Lung microvascular endothelial cell (primary cell): ENCODE results near the gene LIG3. TPM values are rescaled to one million over a fixed set of nuclear protein-coding genes. Genes with fewer than 3 reads are reported as not detected.
"Not testable (repeated sequence)": the region's sequence is repeated elsewhere in the genome, so short reads cannot be mapped to it uniquely, and the experiment has no call there.

ENCODE experiments used
- DNase-seq, 2 donors: peaks; one replicate each; pipeline versions ENCODE4 v3.0.0 to v3.0.0-alpha.2; 2010; ENCODE audit warnings: low read depth in 2 of 2
- total RNA-seq: library from RNA; depleted of rRNA; stranded (reverse); fragments of >200 nt; gene quantifications from 2 replicates; pipeline ENCODE4 v1.2.1, GENCODE V29; 2014

Gene LIG3
- total RNA-seq, 1 donor from 2014 or later = 17.3 TPM

DNA sequence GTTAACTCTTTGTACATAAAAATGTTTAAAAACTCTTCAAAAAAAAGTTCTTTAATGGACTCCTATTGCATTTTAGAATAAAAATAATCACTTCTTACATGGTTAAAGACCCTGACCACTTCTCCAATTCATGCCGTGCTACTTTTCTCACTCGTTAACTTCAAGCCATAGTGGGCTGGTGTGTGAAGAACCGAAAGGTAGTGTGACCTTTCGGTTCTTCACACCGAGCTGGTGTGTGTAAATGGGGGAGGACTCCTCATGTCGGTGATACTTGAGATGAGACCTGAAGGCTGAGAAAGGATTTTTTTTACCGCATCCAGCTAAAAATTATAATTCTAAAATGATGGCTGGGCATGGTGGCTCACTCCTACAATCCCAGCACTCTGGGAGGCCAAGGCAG is 61.1 kb downstream of the LIG3 start:
- no peak for DNase-seq

DNA sequence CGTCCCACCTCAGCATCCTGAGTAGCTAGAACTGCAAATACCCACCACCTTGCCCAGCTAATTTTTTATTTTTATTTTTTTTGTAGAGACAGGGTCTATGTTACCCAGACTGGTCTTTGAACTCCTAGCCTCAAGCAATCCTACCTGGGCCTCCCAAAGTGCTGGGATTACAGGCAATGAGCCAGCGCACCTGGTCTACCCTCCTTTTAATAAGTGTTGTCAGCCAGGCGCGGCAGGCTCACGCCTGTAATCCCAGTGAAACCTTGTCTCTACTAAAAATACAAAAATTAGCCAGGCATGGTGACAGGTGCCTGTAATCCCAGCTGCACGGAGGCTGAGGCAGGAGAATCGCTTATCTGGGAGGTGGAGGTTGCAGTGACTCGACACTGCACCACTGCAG is 63.9 kb downstream of the LIG3 start:
- no peak for DNase-seq

DNA sequence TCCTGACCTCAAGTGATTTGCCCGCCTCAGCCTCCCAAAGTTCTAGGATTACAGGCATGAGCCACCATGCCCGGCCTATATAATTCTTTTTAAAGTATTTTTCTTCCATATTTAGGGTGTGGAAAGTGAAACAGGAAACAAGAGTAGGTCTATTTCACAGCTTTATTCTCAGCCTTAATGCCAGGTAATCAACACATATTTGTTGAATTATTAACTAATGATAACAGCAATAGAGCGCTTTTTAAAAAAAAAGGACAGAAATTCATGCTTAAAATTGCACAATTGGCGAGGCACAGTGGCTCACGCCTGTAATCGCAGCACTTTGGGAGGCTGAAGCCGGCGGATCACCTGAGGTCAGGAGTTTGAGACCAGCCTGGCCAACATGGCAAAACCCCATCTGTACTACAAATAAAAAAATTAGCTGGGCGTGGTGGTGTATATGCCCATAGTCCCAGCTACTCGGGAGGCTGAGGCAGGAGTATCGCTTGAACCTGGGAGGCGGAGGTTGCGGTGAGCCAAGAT is 65.2 kb downstream of the LIG3 start:
- DNase-seq = not testable (repeated sequence)

DNA sequence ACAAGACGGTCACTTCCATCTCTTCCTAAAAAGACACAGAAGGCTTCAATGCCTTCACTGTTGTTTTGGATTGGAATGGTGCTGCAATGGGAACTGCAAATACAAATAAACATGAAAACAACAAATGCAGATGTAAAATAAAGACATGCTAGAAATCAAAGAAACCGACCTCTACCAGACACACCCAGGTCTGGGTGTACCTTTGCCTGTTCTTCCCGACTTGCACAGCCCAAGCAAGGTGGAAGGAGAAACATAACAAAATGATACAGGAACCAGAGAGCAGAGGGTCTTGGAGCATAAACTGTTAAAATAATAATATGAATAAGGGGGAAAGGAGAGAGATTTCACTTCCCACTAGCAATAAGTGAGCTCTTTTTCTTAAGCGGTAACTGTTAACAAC is 65.9 kb downstream of the LIG3 start:
- no peak for DNase-seq

DNA sequence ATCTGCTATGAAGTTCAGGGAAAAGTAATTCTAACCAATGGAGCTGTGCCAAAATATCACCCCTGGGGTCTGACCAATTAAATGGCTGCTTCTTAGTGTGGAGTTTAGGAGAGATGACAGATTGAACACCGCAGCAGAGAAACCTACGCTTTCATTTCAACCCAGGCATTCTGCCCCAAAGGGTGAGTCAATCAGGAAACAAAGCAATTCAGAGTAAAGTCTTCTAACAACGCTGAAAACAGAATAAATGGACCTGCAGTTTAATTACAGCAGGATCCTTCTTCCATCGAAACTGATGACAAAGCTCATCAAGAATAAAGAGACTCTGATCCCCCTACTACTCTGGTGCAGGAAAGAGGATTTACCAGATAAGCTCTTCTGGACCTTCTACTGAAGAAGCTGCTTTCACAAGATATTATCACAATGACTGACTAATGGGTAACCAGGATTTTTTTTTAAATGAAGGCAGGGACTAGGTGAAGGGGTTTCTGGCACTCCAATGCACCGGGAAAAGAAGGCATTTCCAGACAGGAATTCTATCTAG is 66.5 kb downstream of the LIG3 start:
- DNase-seq = peak; percentile 77 to 80

DNA sequence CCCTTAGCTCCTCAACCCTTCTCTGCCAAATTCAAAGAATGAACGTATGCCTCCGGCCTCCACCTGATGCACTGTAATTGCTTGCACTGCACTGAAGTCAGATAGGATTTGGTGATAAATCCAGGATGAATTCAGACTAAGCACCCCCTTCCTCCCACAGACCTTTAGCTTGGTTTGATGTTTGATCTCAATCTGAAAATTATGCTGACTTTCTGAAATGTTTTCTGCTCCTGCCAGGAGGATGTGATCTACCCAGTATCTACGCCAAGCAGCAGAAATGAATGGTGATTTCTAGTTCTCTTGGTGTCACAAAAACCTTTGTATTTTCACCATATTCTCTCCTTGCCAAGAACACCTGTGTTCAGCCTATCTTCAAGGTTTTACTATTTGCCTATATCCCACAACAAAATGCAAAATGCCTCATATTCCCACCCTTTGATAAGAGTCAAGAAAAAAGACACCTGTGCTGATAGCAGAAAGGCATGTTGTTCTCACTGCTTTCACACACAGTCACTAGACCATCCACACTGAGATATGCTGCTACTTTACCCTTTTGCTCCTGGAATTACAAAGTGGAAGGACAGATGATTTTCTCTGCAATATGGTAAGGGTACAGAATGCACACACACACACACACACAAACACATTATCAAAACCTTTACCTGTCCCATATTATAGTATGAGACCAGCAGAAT is 68.5 kb downstream of the LIG3 start:
- no peak for DNase-seq

DNA sequence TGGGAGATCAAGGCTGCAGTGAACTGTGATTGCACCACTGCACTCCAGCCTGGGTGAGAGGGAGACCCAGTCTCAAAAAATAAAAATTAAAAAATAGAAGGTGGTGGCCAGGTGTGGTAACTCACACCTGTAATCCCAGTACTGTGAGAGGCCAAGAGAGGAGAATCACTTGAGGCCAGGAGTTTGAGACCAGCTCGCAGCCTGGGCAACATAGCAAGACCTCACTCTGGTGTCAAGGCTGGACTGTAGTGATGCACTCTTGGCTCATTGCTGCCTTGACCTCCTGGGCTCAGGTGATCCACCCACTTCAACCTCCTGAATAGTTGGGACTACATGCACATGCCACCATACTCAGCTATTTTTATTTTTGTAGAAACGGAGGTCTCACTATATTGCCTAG is 69.9 kb downstream of the LIG3 start:
- no peak for DNase-seq

DNA sequence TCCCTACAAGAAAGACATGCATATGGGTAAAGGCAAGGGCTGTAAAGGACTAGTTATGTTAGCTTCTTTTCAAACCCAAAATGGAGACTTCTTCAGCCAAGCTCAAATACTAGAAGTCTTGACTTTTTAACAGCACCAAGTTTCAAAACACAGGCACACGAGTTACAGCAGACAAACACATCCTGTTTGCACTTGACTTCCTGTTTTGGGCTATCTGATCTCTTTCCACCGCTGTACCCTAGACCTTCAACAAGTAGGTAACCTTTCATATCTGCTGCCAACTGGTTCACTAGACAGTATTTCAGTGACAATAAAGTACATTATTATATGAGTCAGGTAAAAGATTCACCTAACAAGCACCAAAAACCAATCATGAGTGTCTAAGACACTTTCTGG is 70.9 kb downstream of the LIG3 start:
- peak; percentile 48 to 57 for DNase-seq

DNA sequence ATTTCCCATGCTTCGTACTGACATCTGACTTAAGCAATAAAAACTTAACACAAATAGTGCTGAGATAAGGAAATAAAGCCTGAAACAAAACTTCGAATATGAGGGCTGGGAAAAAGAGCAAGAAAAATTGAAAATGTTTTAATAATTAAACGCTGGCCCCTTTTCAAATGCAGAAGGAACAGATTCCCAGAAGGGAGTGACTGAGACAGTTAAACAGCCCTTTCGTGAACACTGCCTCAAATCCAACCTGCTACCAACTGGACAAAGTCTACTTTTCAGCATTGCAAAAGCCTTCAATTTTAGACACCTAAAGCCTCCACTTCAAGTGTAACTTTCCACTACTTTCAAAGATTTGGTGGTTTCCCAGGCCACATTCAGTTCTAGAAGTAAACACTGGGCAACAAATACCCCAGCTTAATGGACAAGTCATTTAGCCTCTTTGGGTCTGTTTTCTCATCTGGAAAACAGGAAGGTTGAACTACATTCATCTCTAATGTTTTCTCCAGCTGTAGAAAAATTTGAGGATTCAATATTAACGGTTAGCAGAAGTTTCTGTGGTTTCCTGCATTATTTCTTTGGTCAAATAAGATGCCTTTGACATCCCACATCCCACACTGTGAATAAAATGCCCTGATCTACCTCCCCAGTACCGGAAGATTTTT is 71.4 kb downstream of the LIG3 start:
- peak in 1 of 2 donors; percentile 69 for DNase-seq

DNA sequence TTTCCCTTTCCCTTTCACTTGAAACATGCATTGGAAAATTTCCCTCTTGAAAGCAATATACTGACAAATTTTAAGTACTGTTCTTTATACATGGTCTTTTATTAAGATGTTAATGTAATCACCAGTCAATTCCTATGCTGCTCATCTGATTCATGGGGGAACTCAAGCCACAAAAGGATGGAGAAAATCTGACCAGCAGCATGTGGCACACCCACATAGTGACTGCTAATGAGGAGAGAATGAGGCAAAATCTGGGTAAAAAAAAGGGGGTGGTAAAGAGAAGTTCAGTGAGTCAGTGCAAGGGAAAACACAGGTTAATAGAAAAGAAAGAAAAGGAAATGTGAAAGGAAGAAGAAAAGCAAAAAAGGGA is 71.9 kb downstream of the LIG3 start:
- DNase-seq = no peak

DNA sequence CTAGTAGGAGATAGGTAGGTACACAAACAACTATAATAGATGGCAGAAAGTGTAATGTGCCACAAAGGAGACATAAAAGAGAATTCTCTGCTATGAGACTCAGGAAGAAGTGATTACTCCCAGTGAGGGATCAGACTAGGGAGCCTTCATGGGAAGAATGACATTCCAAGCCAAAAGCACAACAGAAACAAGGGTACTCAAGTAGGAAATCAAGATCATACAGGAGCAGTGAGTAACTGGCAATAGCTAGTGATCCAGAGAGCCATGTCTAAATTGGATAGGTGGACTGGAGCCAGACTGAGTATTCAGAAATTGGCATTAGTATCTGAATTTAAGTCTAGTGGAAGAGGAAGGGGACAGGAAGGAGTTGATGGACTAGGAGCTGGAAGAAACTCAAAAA is 72.5 kb downstream of the LIG3 start:
- peak in 1 of 2 donors; percentile 21 for DNase-seq

DNA sequence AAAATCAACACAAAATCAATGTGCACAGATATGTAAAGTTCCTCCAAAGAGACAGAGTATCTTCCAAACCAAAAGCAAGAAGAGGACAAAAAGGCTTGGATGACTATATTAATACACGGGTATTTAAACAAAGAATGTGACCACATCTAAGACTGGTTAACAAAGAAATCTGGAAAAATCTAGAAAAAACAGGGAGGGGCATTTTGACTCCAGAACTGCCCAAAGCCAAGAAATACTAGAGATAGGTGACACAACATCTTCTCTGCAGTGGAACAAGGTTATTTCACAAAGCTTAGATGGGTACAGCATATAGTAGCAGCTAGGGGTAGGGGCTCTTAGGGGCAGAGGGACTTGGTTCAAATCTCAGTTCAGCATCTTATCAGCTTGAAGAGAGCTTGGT is 72.9 kb downstream of the LIG3 start:
- no peak for DNase-seq

DNA sequence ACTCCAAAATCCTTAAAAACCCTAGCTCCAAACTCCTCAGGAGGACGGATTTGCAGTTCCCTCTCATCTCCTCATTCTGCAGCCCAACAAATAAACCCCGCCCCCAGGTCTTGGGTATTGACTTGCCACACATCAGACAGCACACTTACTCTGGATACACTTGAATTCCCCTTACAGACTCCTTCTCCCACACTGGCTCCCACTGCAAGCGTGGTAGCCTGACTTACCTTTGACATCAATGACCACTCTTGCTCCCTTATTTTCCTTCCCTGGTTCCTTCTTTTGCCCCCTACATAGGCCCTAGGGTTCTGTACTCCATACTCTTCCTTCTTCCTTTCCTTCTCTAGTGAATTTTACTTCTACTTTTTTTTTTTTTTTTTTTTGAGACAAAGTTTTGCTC is 75.7 kb downstream of the LIG3 start:
- no peak for DNase-seq

DNA sequence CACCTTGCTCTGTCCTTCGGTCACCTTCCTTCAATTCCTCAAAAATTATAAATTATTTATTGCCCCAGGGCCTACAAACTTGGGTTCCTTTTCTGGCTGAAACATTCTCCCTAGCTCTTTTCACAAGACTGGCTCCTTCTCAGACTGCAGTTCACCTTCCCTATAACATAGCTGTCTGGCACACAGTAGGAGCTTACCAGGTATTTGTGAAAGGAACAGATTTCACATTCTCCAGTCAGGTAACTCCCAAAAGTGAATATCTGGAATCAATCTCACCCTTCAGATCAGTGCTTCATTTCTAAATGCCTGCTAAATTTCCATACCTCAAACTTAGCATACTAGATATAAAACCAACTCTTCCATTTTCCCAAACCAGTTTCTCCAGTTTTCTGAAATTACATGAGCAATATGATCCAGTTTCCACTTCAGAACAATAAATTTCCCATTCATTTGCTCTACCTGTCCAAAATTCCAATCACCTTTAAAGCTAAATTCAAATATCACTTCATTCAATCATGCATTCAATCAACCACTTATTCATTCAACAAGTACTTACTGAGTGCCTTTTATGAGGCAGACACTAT is 77.1 kb downstream of the LIG3 start:
- no peak for DNase-seq

Other genes starting within 250 kb of the LIG3 start
- gene CCT6B, start 19.1 kb upstream of the LIG3 start, total RNA-seq = 0.20 and 0.44 TPM in 2 replicates
- gene ZNF830, start 19.0 kb upstream of the LIG3 start, total RNA-seq = 7.8 and 13.9 TPM in 2 replicates
- 3.6 and 6.5 TPM in 2 replicates for gene RFFL, start 83.2 kb downstream of the LIG3 start, total RNA-seq
- 6.0 and 7.4 TPM in 2 replicates for gene RAD51D, start 139.3 kb downstream of the LIG3 start, total RNA-seq
- not detected in 2 replicates for gene FNDC8, start 141.1 kb downstream of the LIG3 start, total RNA-seq
- 9.9 and 12.2 TPM in 2 replicates for gene NLE1, start 161.8 kb downstream of the LIG3 start, total RNA-seq
- not detected in 2 replicates for gene UNC45B, start 167.3 kb downstream of the LIG3 start, total RNA-seq
- gene SLC35G3, start 213.9 kb downstream of the LIG3 start, total RNA-seq = not detected in 2 replicates